NCI-H526 (cell line): ENCODE results near the gene OR2B3.
A peak's percentile ranks its signal among the peaks of the same experiment; 100 is the strongest.
"Not testable (repeated sequence)": the region's sequence is repeated elsewhere in the genome, so short reads cannot be mapped to it uniquely, and the experiment has no call there.

ENCODE experiments used
- DNase-seq, 2 experiments: peaks; one replicate each; lab custom pipeline; 2025; lab: John Stamatoyannopoulos, UW

Gene OR2B3

GRCh38 chr6:29087213-29087612, at the start of gene OR2B3:
Gene OR2B3, minus strand, starts transcription at chr6:29087313. Its CDS starts 65 bp downstream, at chr6:29087248.
- DNase-seq = no peak

- no peak for DNase-seq
Measured at GRCh38 chr6:29131691-29132090, 44.6 kb upstream of the OR2B3 start.

GRCh38 chr6:29130644-29131043, 43.5 kb upstream of the OR2B3 start:
- no peak for DNase-seq

- no peak for DNase-seq
Measured at GRCh38 chr6:29129326-29130012, 42.4 kb upstream of the OR2B3 start.

GRCh38 chr6:29114964-29115363, 27.9 kb upstream of the OR2B3 start:
- not testable (repeated sequence) for DNase-seq

- DNase-seq = no peak
Measured at GRCh38 chr6:29112135-29112534, 25.0 kb upstream of the OR2B3 start.

- no peak for DNase-seq
Measured at GRCh38 chr6:29107758-29108157, 20.6 kb upstream of the OR2B3 start, which contains the start of gene OR2J3. Gene OR2J3, plus strand, starts transcription at chr6:29108058. Its CDS starts 3,833 bp downstream, at chr6:29111891.

- DNase-seq = no peak
Measured at GRCh38 chr6:29099190-29099589, 12.1 kb upstream of the OR2B3 start, which contains the start of gene OR2J1. Gene OR2J1, plus strand, starts transcription at chr6:29099490. Its CDS starts 1,453 bp downstream, at chr6:29100943.

- no peak for DNase-seq
Measured at GRCh38 chr6:29097803-29098202, 10.7 kb upstream of the OR2B3 start.

- DNase-seq = no peak
Measured at GRCh38 chr6:29092957-29093356, 5.8 kb upstream of the OR2B3 start.

- no peak for DNase-seq
Measured at GRCh38 chr6:29082457-29082856, 4.7 kb downstream of the OR2B3 start.

GRCh38 chr6:29081312-29081711, 5.8 kb downstream of the OR2B3 start:
- DNase-seq = no peak

GRCh38 chr6:29079203-29079602, 7.9 kb downstream of the OR2B3 start:
- no peak for DNase-seq

GRCh38 chr6:29071831-29072723, 15.0 kb downstream of the OR2B3 start:
- peak in 1 of 2 experiments; percentile 41 for DNase-seq

GRCh38 chr6:29051680-29052079, 35.4 kb downstream of the OR2B3 start:
- no peak for DNase-seq

- DNase-seq = no peak
Measured at GRCh38 chr6:29045075-29045474, 42.0 kb downstream of the OR2B3 start, which contains the start of gene OR2W1. Gene OR2W1, minus strand, starts transcription at chr6:29045175. Its CDS starts 0 bp downstream, at chr6:29045175.
